ENCODE results near the gene HERC3.

HERC3 gene

DNA sequence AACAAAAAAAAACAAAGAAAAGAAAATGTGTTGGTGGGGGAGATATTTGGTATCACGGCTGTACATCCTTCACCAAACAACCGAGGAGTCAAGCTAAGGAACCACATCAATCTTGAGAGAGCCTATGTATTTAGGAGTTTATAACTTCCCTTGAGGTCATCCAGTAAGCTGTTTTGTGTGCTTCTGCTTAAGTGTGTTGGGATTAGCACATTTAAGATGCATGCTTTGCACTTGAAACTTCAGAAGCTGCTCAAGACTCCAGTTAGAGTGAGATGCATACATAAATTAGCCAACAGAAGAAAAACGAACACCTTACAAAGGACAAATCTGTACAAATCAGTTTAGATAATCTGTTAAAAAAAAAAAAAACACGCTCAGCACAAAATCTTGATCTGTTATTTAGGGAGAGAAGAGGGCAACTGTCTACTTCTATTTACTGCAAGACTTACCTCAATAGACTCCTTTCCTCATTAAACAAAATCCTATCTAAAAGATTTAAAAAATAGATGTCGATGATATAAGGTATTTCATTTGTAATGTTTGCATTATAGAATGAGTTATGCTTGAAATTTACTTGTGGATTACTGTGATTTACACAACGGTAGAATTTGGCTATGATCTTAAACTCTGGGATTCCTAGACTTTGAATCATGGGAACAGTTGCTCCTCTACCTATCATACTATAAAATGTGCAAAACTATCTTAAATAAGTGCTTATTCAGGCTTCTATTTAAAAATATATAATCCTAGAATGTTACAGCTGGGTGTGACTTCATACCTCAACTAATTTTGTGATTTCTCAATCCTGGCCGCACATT, 159.2 kb downstream of the HERC3 start:
- 96% methylated on average over 7 of the region's 7 CpGs for WGBS
- Histone ChIP-seq H3K27me3 (ENCODE audit: insufficient read depth, low read length) (no peaks in the 10 kb centered on the region), H3K9me3 (ENCODE audit: insufficient read depth, low read depth, low read length) (no peaks in the 10 kb centered on the region), H3K4me1 (ENCODE audit: insufficient read depth, low read length) (no peaks in the 10 kb centered on the region), H3K4me3 (ENCODE audit: low read length) (no peak overlapping the region), H3K36me3 (ENCODE audit: insufficient read depth, low read length) (peaks cover 49% of the 10 kb centered on the region), H3K9ac (ENCODE audit: low read depth, low read length) (no peak overlapping the region), H3K27ac (ENCODE audit: low read depth, low read length) (no peak overlapping the region)

- Histone ChIP-seq H3K9me3 (ENCODE audit: insufficient read depth, low read depth, low read length) (no peaks in the 10 kb centered on the region), H3K36me3 (ENCODE audit: insufficient read depth, low read length) (peaks cover 43% of the 10 kb centered on the region), H3K27ac (ENCODE audit: low read depth, low read length) (no peak overlapping the region), H3K9ac (ENCODE audit: low read depth, low read length) (no peak overlapping the region), H3K4me1 (ENCODE audit: insufficient read depth, low read length) (no peaks in the 10 kb centered on the region), H3K4me3 (ENCODE audit: low read length) (no peak overlapping the region), H3K27me3 (ENCODE audit: insufficient read depth, low read length) (no peaks in the 10 kb centered on the region)
- WGBS: 94% methylated on average over 3 of the region's 4 CpGs
These were observed 159.8 kb downstream of the HERC3 start for GRCh38 chr4:88752076-88752463.

DNA sequence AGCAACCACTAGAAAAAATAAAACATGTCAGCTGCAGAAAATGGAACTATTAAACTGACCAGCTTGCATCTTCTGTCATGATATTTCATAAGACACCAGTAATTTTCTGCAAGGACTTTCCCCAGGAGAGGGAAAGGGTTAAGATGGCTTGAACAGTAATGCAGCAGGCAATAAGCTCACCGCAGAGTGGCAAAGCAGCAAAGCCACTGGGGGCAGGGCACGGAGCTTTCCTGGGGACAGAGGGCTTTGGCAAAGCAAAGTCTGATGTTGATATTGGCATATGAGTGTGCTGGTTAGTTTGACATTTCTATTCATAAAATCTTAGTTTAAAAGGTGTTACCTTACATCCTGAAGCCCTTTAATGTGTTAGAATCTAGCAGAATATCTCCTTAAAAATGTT, 160.5 kb downstream of the HERC3 start:
- no peak overlapping the region for H3K4me3 ChIP-seq (ENCODE audit: low read length)
- H3K36me3 ChIP-seq (ENCODE audit: insufficient read depth, low read length): peaks cover 37% of the 10 kb centered on the region
- 74% methylated on average over 2 of the region's 2 CpGs for WGBS
- peaks cover 4% of the 10 kb centered on the region; the same call in 1 of the 2 replicates for H3K4me1 ChIP-seq (ENCODE audit: insufficient read depth, low read length)
- no peak overlapping the region for H3K27ac ChIP-seq (ENCODE audit: low read depth, low read length)
- no peaks in the 10 kb centered on the region for H3K27me3 ChIP-seq (ENCODE audit: insufficient read depth, low read length)
- no peaks in the 10 kb centered on the region for H3K9me3 ChIP-seq (ENCODE audit: insufficient read depth, low read depth, low read length)
- H3K9ac ChIP-seq (ENCODE audit: low read depth, low read length): no peak overlapping the region

- Histone ChIP-seq H3K9ac (ENCODE audit: low read depth, low read length) (no peak overlapping the region), H3K4me3 (ENCODE audit: low read length) (no peak overlapping the region), H3K36me3 (ENCODE audit: insufficient read depth, low read length) (peaks cover 27% of the 10 kb centered on the region), H3K4me1 (ENCODE audit: insufficient read depth, low read length) (peaks cover 12% of the 10 kb centered on the region), H3K9me3 (ENCODE audit: insufficient read depth, low read depth, low read length) (no peaks in the 10 kb centered on the region), H3K27me3 (ENCODE audit: insufficient read depth, low read length) (no peaks in the 10 kb centered on the region), H3K27ac (ENCODE audit: low read depth, low read length) (no peak overlapping the region)
- 82% methylated on average over 7 of the region's 7 CpGs for WGBS
These were observed 161.6 kb downstream of the HERC3 start for GRCh38 chr4:88753658-88754571.

GRCh38 chr4:88754796-88755195, 162.5 kb downstream of the HERC3 start:
- Histone ChIP-seq H3K9me3 (ENCODE audit: insufficient read depth, low read depth, low read length) (no peaks in the 10 kb centered on the region), H3K9ac (ENCODE audit: low read depth, low read length) (no peak overlapping the region), H3K4me3 (ENCODE audit: low read length) (no peak overlapping the region), H3K27ac (ENCODE audit: low read depth, low read length) (no peak overlapping the region), H3K27me3 (ENCODE audit: insufficient read depth, low read length) (no peaks in the 10 kb centered on the region), H3K4me1 (ENCODE audit: insufficient read depth, low read length) (peaks cover 21% of the 10 kb centered on the region), H3K36me3 (ENCODE audit: insufficient read depth, low read length) (peaks cover 19% of the 10 kb centered on the region)
- WGBS: 93% methylated on average over 3 of the region's 3 CpGs

GRCh38 chr4:88755454-88755853, 163.2 kb downstream of the HERC3 start:
- peaks cover 24% of the 10 kb centered on the region for H3K4me1 ChIP-seq (ENCODE audit: insufficient read depth, low read length)
- H3K4me3 ChIP-seq (ENCODE audit: low read length): no peak overlapping the region
- H3K9me3 ChIP-seq (ENCODE audit: insufficient read depth, low read depth, low read length): no peaks in the 10 kb centered on the region
- WGBS: 91% methylated on average over 1 of the region's 1 CpG
- peaks cover 12% of the 10 kb centered on the region for H3K36me3 ChIP-seq (ENCODE audit: insufficient read depth, low read length)
- no peaks in the 10 kb centered on the region for H3K27me3 ChIP-seq (ENCODE audit: insufficient read depth, low read length)
- no peak overlapping the region for H3K9ac ChIP-seq (ENCODE audit: low read depth, low read length)
- H3K27ac ChIP-seq (ENCODE audit: low read depth, low read length): no peak overlapping the region

DNA sequence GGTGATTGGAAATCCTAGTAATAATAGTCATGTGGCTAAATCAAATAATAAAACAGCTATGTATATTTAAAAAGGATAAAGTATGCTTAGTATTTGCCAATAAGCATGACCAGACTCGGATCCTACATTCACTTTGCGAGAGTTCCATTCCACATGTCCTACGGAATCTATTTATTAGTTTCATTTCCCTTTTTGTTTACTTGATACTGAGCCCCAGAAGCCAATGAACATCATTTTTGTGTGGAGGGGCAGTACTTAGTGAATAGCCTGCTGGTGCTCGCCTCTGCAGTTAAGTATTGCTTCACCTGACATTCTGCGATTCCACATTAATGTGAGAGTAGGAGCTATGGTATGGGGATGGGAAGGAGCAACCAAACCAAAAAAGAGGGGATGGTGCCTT, 163.9 kb downstream of the HERC3 start:
- WGBS: 96% methylated on average over 5 of the region's 5 CpGs

GRCh38 chr4:88757067-88757466, 164.8 kb downstream of the HERC3 start:
- Histone ChIP-seq H3K4me1 (ENCODE audit: insufficient read depth, low read length) (peaks cover 31% of the 10 kb centered on the region), H3K36me3 (ENCODE audit: insufficient read depth, low read length) (peaks cover 6% of the 10 kb centered on the region; the same call in 1 of the 2 replicates), H3K4me3 (ENCODE audit: low read length) (no peak overlapping the region), H3K9ac (ENCODE audit: low read depth, low read length) (no peak overlapping the region), H3K27ac (ENCODE audit: low read depth, low read length) (no peak overlapping the region), H3K27me3 (ENCODE audit: insufficient read depth, low read length) (no peaks in the 10 kb centered on the region), H3K9me3 (ENCODE audit: insufficient read depth, low read depth, low read length) (no peaks in the 10 kb centered on the region)

More for the DNA sequence above, 163.9 kb downstream of the HERC3 start:
- H3K36me3 ChIP-seq (ENCODE audit: insufficient read depth, low read length): peaks cover 9% of the 10 kb centered on the region; the same call in 1 of the 2 replicates
- H3K9ac ChIP-seq (ENCODE audit: low read depth, low read length): no peak overlapping the region
- H3K27ac ChIP-seq (ENCODE audit: low read depth, low read length): no peak overlapping the region
- no peak overlapping the region for H3K4me3 ChIP-seq (ENCODE audit: low read length)
- no peaks in the 10 kb centered on the region for H3K27me3 ChIP-seq (ENCODE audit: insufficient read depth, low read length)
- H3K4me1 ChIP-seq (ENCODE audit: insufficient read depth, low read length): peaks cover 31% of the 10 kb centered on the region
- H3K9me3 ChIP-seq (ENCODE audit: insufficient read depth, low read depth, low read length): no peaks in the 10 kb centered on the region

DNA sequence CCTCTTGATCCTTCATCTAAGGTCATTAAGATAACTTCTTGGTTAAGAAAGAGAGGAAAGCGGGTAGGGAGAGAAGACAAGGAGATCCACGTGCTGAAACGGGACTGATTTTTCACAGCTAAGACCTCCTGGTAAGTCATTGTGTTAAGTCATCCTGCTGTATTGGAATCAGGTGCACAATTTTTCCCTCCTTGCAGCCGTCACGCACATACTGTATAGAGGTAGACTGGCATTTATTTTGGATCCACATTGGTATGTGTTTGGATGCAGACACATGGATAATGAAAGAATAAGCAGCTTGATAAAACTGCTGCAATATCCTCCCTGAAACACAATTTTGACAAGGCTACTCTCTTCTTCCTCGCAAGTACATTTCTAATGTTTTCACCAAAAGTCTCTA, 165.5 kb downstream of the HERC3 start:
- H3K9me3 ChIP-seq (ENCODE audit: insufficient read depth, low read depth, low read length): no peaks in the 10 kb centered on the region
- H3K36me3 ChIP-seq (ENCODE audit: insufficient read depth, low read length): peaks cover 6% of the 10 kb centered on the region; the same call in 1 of the 2 replicates
- H3K4me1 ChIP-seq (ENCODE audit: insufficient read depth, low read length): peaks cover 31% of the 10 kb centered on the region
- WGBS: 89% methylated on average over 6 of the region's 6 CpGs
- no peak overlapping the region for H3K4me3 ChIP-seq (ENCODE audit: low read length)
- no peak overlapping the region for H3K27ac ChIP-seq (ENCODE audit: low read depth, low read length)
- H3K27me3 ChIP-seq (ENCODE audit: insufficient read depth, low read length): no peaks in the 10 kb centered on the region
- no peak overlapping the region for H3K9ac ChIP-seq (ENCODE audit: low read depth, low read length)
